Measurements from ENCODE around the gene ACVR1. TPM values are rescaled to one million over a fixed set of nuclear protein-coding genes. Genes with fewer than 3 reads are reported as not detected.

The ACVR1 gene
- total RNA-seq, 1 experiment from 2014 or later = 27.6 TPM

GRCh38 chr2:157866666-157867642 lies 9.2 kb downstream of the ACVR1 start:
- in situ Hi-C loops (cut with HindIII; ENCODE audit: low pct_unique_long_range_greater_than_20kb, low sequenced_read_pairs) = no loop called here
- H3K4me3 ChIP-seq (ENCODE audit: low read depth in 2 of 2, low read length in 2 of 2) = no peak overlapping the region
- intact Hi-C loops (cut with micrococcal nuclease; ENCODE audit: unreplicated experiment) = no loop called here

DNA sequence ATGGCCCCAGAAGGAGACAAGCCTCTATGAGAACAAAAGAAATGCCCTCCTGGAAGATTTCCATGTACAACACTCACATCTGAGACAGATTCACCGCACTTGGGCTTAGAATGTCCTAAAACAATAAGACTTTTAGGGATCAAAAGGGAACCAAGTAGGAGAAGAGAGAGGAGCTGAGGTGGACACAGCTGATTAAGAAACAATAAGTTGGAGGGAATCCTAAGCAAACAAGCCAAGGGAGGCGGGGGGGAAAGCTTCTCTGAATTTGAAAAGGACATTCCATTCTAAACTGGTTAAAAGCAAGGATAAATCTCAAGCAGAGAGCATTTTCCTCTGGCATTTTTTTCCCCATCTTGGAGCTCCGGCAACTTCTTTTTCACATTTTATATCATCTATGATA lies 9.9 kb downstream of the ACVR1 start:
- ATAC-seq (no peak), DNase-seq (ENCODE audit: low read depth, low spot score) (no peak)
- Histone ChIP-seq H3K27ac (ENCODE audit: low read length) (no peak overlapping the region), H3K9me3 (ENCODE audit: control insufficient read depth, insufficient read depth, low read depth, low read length) (no peaks in the 10 kb centered on the region), H3K4me3 (ENCODE audit: low read depth in 2 of 2, low read length in 2 of 2) (no peak overlapping the region), H3K4me1 (ENCODE audit: control insufficient read depth, insufficient read depth, low read length) (peaks cover 12% of the 10 kb centered on the region), H3K36me3 (ENCODE audit: control insufficient read depth, insufficient read depth, low read length) (no peaks in the 10 kb centered on the region), H3K27me3 (ENCODE audit: control insufficient read depth, insufficient read depth, low read length) (no peaks in the 10 kb centered on the region)
- ChIA-PET POLR2A (interaction anchor here (0.6 kb wide), 1 partner anchor 659 kb away, joined by 3 read pairs; no protein-coding TSS in a partner anchor), CTCF (no interaction called here)
- TF ChIP-seq, protein P1, sequence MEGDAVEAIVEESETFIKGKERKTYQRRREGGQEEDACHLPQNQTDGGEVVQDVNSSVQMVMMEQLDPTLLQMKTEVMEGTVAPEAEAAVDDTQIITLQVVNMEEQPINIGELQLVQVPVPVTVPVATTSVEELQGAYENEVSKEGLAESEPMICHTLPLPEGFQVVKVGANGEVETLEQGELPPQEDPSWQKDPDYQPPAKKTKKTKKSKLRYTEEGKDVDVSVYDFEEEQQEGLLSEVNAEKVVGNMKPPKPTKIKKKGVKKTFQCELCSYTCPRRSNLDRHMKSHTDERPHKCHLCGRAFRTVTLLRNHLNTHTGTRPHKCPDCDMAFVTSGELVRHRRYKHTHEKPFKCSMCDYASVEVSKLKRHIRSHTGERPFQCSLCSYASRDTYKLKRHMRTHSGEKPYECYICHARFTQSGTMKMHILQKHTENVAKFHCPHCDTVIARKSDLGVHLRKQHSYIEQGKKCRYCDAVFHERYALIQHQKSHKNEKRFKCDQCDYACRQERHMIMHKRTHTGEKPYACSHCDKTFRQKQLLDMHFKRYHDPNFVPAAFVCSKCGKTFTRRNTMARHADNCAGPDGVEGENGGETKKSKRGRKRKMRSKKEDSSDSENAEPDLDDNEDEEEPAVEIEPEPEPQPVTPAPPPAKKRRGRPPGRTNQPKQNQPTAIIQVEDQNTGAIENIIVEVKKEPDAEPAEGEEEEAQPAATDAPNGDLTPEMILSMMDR (IDR thresholded peaks at IDR 0.05) = no peak
- no peak for TF ChIP-seq POLR2AphosphoS5 (IDR thresholded peaks at IDR 0.05; ENCODE audit: low read depth, low read length)
- no peak for TF ChIP-seq SIN3A (IDR thresholded peaks at IDR 0.05; ENCODE audit: borderline replicate concordance, insufficient read depth, low read depth, low read length)
- TF ChIP-seq, protein P2, sequence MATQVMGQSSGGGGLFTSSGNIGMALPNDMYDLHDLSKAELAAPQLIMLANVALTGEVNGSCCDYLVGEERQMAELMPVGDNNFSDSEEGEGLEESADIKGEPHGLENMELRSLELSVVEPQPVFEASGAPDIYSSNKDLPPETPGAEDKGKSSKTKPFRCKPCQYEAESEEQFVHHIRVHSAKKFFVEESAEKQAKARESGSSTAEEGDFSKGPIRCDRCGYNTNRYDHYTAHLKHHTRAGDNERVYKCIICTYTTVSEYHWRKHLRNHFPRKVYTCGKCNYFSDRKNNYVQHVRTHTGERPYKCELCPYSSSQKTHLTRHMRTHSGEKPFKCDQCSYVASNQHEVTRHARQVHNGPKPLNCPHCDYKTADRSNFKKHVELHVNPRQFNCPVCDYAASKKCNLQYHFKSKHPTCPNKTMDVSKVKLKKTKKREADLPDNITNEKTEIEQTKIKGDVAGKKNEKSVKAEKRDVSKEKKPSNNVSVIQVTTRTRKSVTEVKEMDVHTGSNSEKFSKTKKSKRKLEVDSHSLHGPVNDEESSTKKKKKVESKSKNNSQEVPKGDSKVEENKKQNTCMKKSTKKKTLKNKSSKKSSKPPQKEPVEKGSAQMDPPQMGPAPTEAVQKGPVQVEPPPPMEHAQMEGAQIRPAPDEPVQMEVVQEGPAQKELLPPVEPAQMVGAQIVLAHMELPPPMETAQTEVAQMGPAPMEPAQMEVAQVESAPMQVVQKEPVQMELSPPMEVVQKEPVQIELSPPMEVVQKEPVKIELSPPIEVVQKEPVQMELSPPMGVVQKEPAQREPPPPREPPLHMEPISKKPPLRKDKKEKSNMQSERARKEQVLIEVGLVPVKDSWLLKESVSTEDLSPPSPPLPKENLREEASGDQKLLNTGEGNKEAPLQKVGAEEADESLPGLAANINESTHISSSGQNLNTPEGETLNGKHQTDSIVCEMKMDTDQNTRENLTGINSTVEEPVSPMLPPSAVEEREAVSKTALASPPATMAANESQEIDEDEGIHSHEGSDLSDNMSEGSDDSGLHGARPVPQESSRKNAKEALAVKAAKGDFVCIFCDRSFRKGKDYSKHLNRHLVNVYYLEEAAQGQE (IDR thresholded peaks at IDR 0.05; ENCODE audit: insufficient read depth in 1 of 2, low read depth in 2 of 2, low read length in 1 of 2) = no peak
- TF ChIP-seq TCF7L2 (IDR thresholded peaks at IDR 0.05; ENCODE audit: low read depth, low read length) = no peak
- in situ Hi-C loops (cut with HindIII; ENCODE audit: low pct_unique_long_range_greater_than_20kb, low sequenced_read_pairs) (no loop called here), intact Hi-C loops (cut with micrococcal nuclease; ENCODE audit: unreplicated experiment) (no loop called here)
- no TSS peak for BruUV-seq (replicated peaks)

More at GRCh38 chr2:157866666-157867642, 9.2 kb downstream of the ACVR1 start:
- POLR2A ChIA-PET = interaction anchor here (0.6 kb wide), 1 partner anchor 660 kb away, joined by 3 read pairs; no protein-coding TSS in a partner anchor
- CTCF ChIA-PET = interaction anchor here (0.6 kb wide), 1 partner anchor 35 kb away, joined by 3 read pairs; no protein-coding TSS in a partner anchor
- ATAC-seq (peak; percentile 63), DNase-seq (ENCODE audit: low read depth, low spot score) (no peak)
- Histone ChIP-seq H3K4me1 (ENCODE audit: control insufficient read depth, insufficient read depth, low read length) (peaks cover 12% of the 10 kb centered on the region), H3K36me3 (ENCODE audit: control insufficient read depth, insufficient read depth, low read length) (no peaks in the 10 kb centered on the region), H3K27ac (ENCODE audit: low read length) (no peak overlapping the region), H3K9me3 (ENCODE audit: control insufficient read depth, insufficient read depth, low read depth, low read length) (no peaks in the 10 kb centered on the region), H3K27me3 (ENCODE audit: control insufficient read depth, insufficient read depth, low read length) (no peaks in the 10 kb centered on the region)
- TF ChIP-seq, protein P2 (IDR thresholded peaks at IDR 0.05; ENCODE audit: insufficient read depth in 1 of 2, low read depth in 2 of 2, low read length in 1 of 2) = no peak
- TF ChIP-seq POLR2AphosphoS5 (IDR thresholded peaks at IDR 0.05; ENCODE audit: low read depth, low read length) = no peak
- TF ChIP-seq, protein P1 (IDR thresholded peaks at IDR 0.05) = no peak
- no peak for TF ChIP-seq SIN3A (IDR thresholded peaks at IDR 0.05; ENCODE audit: borderline replicate concordance, insufficient read depth, low read depth, low read length)
- TF ChIP-seq TCF7L2 (IDR thresholded peaks at IDR 0.05; ENCODE audit: low read depth, low read length) = no peak
- BruUV-seq (replicated peaks) = no TSS peak

Measured in Panc1 (cell line).